Endothelial cell of umbilical vein (primary cell): ENCODE results near the gene UQCR10. TPM values are rescaled to one million over a fixed set of nuclear protein-coding genes. Genes with fewer than 3 reads are reported as not detected.

ENCODE experiments used
- BruUV-seq: library from RNA; stranded (reverse); fragments of 400-500 nt; replicated peaks from 2 replicates; lab custom pipeline; 2021; lab: Mats Ljungman, UMichigan
- CTCF ChIA-PET: fragments of 300-600, 350-600 bp; sonication (Branson Sonifier 250); formaldehyde crosslinking; loops from one replicate; lab custom pipeline; 2021; ENCODE audit warnings: antibody characterized with exemption, inconsistent platforms; lab: Charles Lee
- POLR2A ChIA-PET: fragments of 300-600, 350-600 bp; sonication (Branson Sonifier 250); formaldehyde crosslinking; loops from one replicate; lab custom pipeline; 2021; ENCODE audit warnings: antibody characterized with exemption, inconsistent platforms; lab: Charles Lee
- DNase-seq: peaks from one replicate; pipeline ENCODE4 v3.0.0-alpha.2; 2011; ENCODE audit warnings: low read depth, low spot score
- FAIRE-seq: peaks from 2 replicates; lab custom pipeline; 2011; peaks lifted over from hg19 to GRCh38; lab: Jason Lieb, UNC
- H2AFZ ChIP-seq: 2 replicates; pipeline ENCODE4 v1.6.0; 2012; ENCODE audit warnings: low read depth, low read length, control low read depth, inconsistent platforms
- H3K27ac ChIP-seq: 2 replicates; pipeline ENCODE4 v1.5.1; 2011; ENCODE audit warnings: low read depth, mild to moderate bottlenecking, control low read depth, low read length, moderate library complexity; ENCODE audit not compliant: insufficient read depth
- H3K27me3 ChIP-seq, 2 experiments: 2 replicates each; pipeline versions ENCODE4 v1.6.0 to v1.6.1; 2011; ENCODE audit warnings: low read length in 2 of 2, mixed read lengths in 1 of 2; ENCODE audit not compliant: control insufficient read depth in 2 of 2, insufficient read depth in 2 of 2
- H3K36me3 ChIP-seq, 2 experiments: 2 replicates in 1 of 2; 3 replicates in 1 of 2; pipeline ENCODE4 v1.5.1; 2011; ENCODE audit warnings: low read length in 2 of 2, mild to moderate bottlenecking in 1 of 2, moderate library complexity in 1 of 2; ENCODE audit not compliant: control insufficient read depth in 2 of 2, insufficient read depth in 2 of 2; ENCODE audit errors: extremely low read depth in 1 of 2
- H3K4me1 ChIP-seq: 3 replicates; pipeline ENCODE4 v1.5.1; 2011; ENCODE audit warnings: mild to moderate bottlenecking, low read length; ENCODE audit not compliant: control insufficient read depth, insufficient read depth; ENCODE audit errors: extremely low read depth
- H3K4me2 ChIP-seq: 2 replicates; pipeline ENCODE4 v1.6.1; 2011; ENCODE audit warnings: low read length, control low read depth, mixed read lengths; ENCODE audit not compliant: insufficient read depth
- H3K4me3 ChIP-seq, 3 experiments: fragments of 200-600 bp in 1 of 3; sonication (generic), shearing (Covaris generic) in 1 of 3; replicated peaks in 1 of 3; 2 replicates each; pipeline ENCODE4 v1.5.1; 2011 to 2016; ENCODE audit warnings: control low read depth in 3 of 3, low read length in 3 of 3, mild to moderate bottlenecking in 2 of 3, inconsistent platforms in 1 of 3, low read depth in 1 of 3, moderate library complexity in 1 of 3; ENCODE audit not compliant: insufficient read depth in 1 of 3
- H3K79me2 ChIP-seq: 2 replicates; pipeline ENCODE4 v1.6.0; 2012; ENCODE audit warnings: low read length, inconsistent platforms; ENCODE audit not compliant: control insufficient read depth, insufficient read depth
- H3K9ac ChIP-seq: replicated peaks from 2 replicates; pipeline ENCODE3; 2011; ENCODE audit warnings: low read length, control low read depth; ENCODE audit not compliant: insufficient read depth; ENCODE audit errors: extremely low read depth
- H3K9me1 ChIP-seq: replicated peaks from 3 replicates; pipeline ENCODE4 v1.6.0; 2011; ENCODE audit warnings: mild to moderate bottlenecking, low read length; ENCODE audit not compliant: control insufficient read depth, insufficient read depth; ENCODE audit errors: extremely low read depth
- H3K9me3 ChIP-seq: replicated peaks from 2 replicates; pipeline ENCODE4 v1.5.1; 2012; ENCODE audit warnings: low read length, inconsistent platforms; ENCODE audit not compliant: control insufficient read depth, insufficient read depth
- H4K20me1 ChIP-seq: replicated peaks from 2 replicates; pipeline ENCODE3; 2011; ENCODE audit warnings: mild to moderate bottlenecking, low read length; ENCODE audit not compliant: control insufficient read depth, insufficient read depth; ENCODE audit errors: extremely low read depth
- CTCF ChIP-seq, 2 donors: IDR thresholded peaks; 1 replicate in 1 of 2; 2 replicates in 1 of 2; pipeline ENCODE4 v1.5.1; 2011; ENCODE audit warnings: low read length in 2 of 2, mild to moderate bottlenecking in 2 of 2, moderate library complexity in 2 of 2, control low read depth in 1 of 2, inconsistent platforms in 1 of 2, low read depth in 1 of 2; ENCODE audit not compliant: insufficient read depth in 1 of 2; ENCODE audit errors: extremely low read depth in 1 of 2
- EZH2 ChIP-seq: IDR thresholded peaks from 2 replicates; pipeline ENCODE4 v1.6.1; 2012; ENCODE audit warnings: borderline replicate concordance, low read depth, mild to moderate bottlenecking, moderate library complexity, low read length, inconsistent platforms; ENCODE audit not compliant: severe bottlenecking
- FOS ChIP-seq: IDR thresholded peaks from 2 replicates; pipeline ENCODE4 v1.6.1; 2011; ENCODE audit warnings: mild to moderate bottlenecking, low read length, moderate library complexity, borderline replicate concordance; ENCODE audit not compliant: insufficient read depth
- GATA2 ChIP-seq: IDR thresholded peaks from 2 replicates; pipeline ENCODE4 v1.7.0; 2011; ENCODE audit warnings: low read depth, mild to moderate bottlenecking, moderate library complexity, mixed read lengths, low read length; ENCODE audit not compliant: insufficient read length, insufficient read depth
- JUN ChIP-seq: IDR thresholded peaks from 2 replicates; pipeline ENCODE4 v1.6.1; 2011; ENCODE audit warnings: borderline replicate concordance, low read depth; ENCODE audit not compliant: insufficient read length, insufficient read depth
- MYC ChIP-seq: IDR thresholded peaks from one replicate; pipeline ENCODE4 v1.6.1; 2011; ENCODE audit warnings: mild to moderate bottlenecking, low read depth, low read length
- POLR2A ChIP-seq: IDR thresholded peaks from 2 replicates; pipeline ENCODE4 v1.6.1; 2012; ENCODE audit warnings: low read depth, mild to moderate bottlenecking, control low read depth, low read length
- POLR2AphosphoS5 ChIP-seq: IDR thresholded peaks from 2 replicates; pipeline ENCODE4 v1.6.1; 2012; ENCODE audit warnings: low read depth, mild to moderate bottlenecking, control low read depth, low read length, moderate library complexity; ENCODE audit not compliant: insufficient read depth
- dilution Hi-C: fragments of 300-500 bp; cut with MboI; formaldehyde crosslinking; loops from one replicate; pipeline ENCODE4 v1.15.0; 2019; ENCODE audit warnings: low sequenced_read_pairs; ENCODE audit not compliant: extremely low pct_ligation_motif_present
- intact Hi-C: fragments of 100-400 bp; cut with micrococcal nuclease; formaldehyde crosslinking; loops from one replicate; pipeline ENCODE4 v1.10.0; 2022
- polyA plus RNA-seq, 4 experiments: library from polyadenylated mRNA; depleted of rRNA in 3 of 4; stranded (reverse) in 3 of 4; unstranded in 1 of 4; fragments of >200 nt; gene quantifications; 2 replicates each; pipeline versions ENCODE4 v1.2.1 to v1.2.3, GENCODE V29; 2011 to 2012; ENCODE audit warnings: missing spikeins in 1 of 4
- total RNA-seq: library from RNA; stranded (reverse); gene quantifications from 2 replicates; pipeline ENCODE4 v1.2.3, GENCODE V29; 2021
- TF ChIP-seq, protein P1 (sequence below): IDR thresholded peaks from 2 replicates; pipeline ENCODE4 v1.6.1; 2011; ENCODE audit not compliant: insufficient read depth, insufficient read length

The UQCR10 gene
- total and polyA plus RNA-seq, 2 donors (not counting 3 experiments of a cell fraction or from before 2014, with no cell fraction given) = 96.6 to 196 TPM

DNA sequence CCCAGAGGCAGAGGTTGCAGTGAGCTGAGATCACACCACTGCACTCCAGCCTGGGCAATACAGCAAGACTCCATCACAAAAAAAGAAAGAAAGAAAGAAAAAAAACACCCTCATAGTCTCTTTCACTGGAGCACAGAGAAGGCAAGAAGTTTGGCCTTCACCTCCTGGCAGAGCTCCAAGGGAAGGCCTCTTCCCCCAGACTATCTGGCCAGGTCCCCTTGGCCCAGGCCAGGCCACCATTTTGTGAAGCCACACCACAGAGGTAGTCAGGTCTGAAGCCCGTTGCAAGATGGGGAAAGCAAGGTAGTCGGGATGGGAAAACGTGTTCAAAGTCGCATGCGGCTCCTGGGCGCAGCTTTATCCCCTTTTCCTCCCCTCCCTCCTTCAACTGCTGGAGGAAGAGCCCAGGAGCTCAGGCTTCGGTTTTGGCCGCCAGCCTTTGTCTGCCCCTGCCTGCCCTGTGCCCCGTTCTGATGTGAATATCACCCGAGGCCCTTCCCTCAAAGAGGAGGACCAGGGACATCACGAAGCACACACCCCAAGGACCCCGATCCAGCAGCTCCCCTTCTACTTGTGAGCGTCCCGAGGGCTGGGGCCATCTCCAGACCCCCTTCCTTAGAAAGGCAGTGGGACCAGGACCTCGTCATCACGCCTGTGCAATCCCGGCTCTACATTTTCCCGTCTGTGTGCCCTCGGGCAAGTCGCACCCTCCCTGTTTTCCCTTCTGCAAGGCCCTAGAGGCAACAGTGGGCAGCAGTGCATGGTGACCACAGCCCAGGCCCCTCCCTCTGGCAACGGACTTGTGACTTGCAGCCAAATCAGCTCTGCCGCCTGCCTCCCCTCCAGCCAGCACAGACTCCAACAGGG lies 29.7 kb upstream of the UQCR10 start:
- BruUV-seq = no TSS peak
- Histone ChIP-seq H3K4me1 (no peaks in the 10 kb centered on the region), H3K9me1 (no peaks in the 10 kb centered on the region), H3K9me3 (no peaks in the 10 kb centered on the region), H3K27me3 (no peaks in the 10 kb centered on the region), H3K27ac (no peak overlapping the region), H3K4me2 (no peak overlapping the region), H3K36me3 (peaks cover 0 to 4% of the 10 kb centered on the region in 2 experiments), H2AFZ (no peak overlapping the region), H3K79me2 (no peaks in the 10 kb centered on the region), H3K4me3 (no peak overlapping the region), H4K20me1 (no peaks in the 10 kb centered on the region), H3K9ac (no peak overlapping the region)
- TF ChIP-seq JUN (no peak), EZH2 (no peak), POLR2AphosphoS5 (no peak), FOS (no peak), CTCF (IDR thresholded peaks at IDR 0.05; ENCODE audit: extremely low read depth in 1 of 2, insufficient read depth in 1 of 2, low read depth in 1 of 2, low read length in 2 of 2) (no peak), GATA2 (no peak), POLR2A (no peak), MYC (no peak)
- TF ChIP-seq, protein P1, sequence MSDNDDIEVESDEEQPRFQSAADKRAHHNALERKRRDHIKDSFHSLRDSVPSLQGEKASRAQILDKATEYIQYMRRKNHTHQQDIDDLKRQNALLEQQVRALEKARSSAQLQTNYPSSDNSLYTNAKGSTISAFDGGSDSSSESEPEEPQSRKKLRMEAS = no peak
- no peak for DNase-seq
- intact Hi-C loops = no loop called here
- ChIA-PET POLR2A (no interaction called here), CTCF (interaction anchor here (1.9 kb wide), 1 partner anchor 10 kb away, joined by 4 read pairs; no protein-coding TSS in a partner anchor)
- FAIRE-seq = no peak
- dilution Hi-C loops = no loop called here
